WERI-Rb-1 (cell line): ENCODE results near the gene RALY.

Experiments used
- DNase-seq: peaks from one replicate; pipeline ENCODE4 v3.0.0-alpha.2; 2020
- H3K27ac ChIP-seq: fragments of 250-450 bp; sonication (Bioruptor Pico); 2 replicates; pipeline ENCODE4 v1.5.1; 2020; ENCODE audit warnings: mild to moderate bottlenecking, moderate library complexity
- H3K27me3 ChIP-seq: fragments of 250-450 bp; sonication (Bioruptor Pico); 2 replicates; pipeline ENCODE4 v1.5.1; 2021; ENCODE audit warnings: mild to moderate bottlenecking, low read depth, moderate library complexity; ENCODE audit not compliant: insufficient read depth, severe bottlenecking
- H3K36me3 ChIP-seq: fragments of 250-450 bp; sonication (Bioruptor Pico); 2 replicates; pipeline ENCODE4 v1.5.1; 2020; ENCODE audit warnings: mild to moderate bottlenecking, moderate library complexity
- H3K4me3 ChIP-seq: 2 replicates; pipeline ENCODE4 v1.5.1; 2011; ENCODE audit warnings: low read depth, mild to moderate bottlenecking, control low read depth, low read length
- H3K9me3 ChIP-seq: fragments of 250-450 bp; sonication (Bioruptor Pico); 2 replicates; pipeline ENCODE4 v1.5.1; 2021; ENCODE audit warnings: mild to moderate bottlenecking, moderate library complexity; ENCODE audit not compliant: severe bottlenecking
- TF ChIP-seq, protein P1 (sequence below): IDR thresholded peaks from 2 replicates; pipeline ENCODE4 v1.5.1; 2011; ENCODE audit warnings: low read depth, mild to moderate bottlenecking, control low read depth, inconsistent platforms, low read length

RALY gene

DNA sequence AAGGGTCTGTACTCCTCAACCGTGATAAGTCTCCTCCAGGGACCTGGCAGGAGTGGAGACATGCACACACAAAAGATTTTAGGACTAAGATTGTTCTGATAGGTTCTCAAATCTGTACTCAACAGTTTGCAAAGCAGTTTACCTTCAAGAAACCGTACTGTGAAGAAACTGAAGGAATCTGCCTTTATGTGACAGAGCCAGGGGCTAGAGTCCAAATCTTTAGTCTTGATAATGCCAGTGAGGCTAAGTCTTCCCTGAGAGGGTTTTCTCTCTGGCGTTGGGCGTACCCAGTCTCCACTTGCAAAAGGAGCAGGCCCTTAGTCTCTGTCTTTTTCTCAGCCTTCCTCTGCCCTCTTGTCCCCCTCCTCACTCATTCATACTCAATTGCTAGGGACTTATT is 47.5 kb downstream of the RALY start:
- Histone ChIP-seq H3K36me3 (peaks cover 9% of the 10 kb centered on the region), H3K4me3 (no peak overlapping the region), H3K9me3 (no peaks in the 10 kb centered on the region), H3K27ac (no peak overlapping the region), H3K27me3 (no peaks in the 10 kb centered on the region)
- TF ChIP-seq, protein P1, sequence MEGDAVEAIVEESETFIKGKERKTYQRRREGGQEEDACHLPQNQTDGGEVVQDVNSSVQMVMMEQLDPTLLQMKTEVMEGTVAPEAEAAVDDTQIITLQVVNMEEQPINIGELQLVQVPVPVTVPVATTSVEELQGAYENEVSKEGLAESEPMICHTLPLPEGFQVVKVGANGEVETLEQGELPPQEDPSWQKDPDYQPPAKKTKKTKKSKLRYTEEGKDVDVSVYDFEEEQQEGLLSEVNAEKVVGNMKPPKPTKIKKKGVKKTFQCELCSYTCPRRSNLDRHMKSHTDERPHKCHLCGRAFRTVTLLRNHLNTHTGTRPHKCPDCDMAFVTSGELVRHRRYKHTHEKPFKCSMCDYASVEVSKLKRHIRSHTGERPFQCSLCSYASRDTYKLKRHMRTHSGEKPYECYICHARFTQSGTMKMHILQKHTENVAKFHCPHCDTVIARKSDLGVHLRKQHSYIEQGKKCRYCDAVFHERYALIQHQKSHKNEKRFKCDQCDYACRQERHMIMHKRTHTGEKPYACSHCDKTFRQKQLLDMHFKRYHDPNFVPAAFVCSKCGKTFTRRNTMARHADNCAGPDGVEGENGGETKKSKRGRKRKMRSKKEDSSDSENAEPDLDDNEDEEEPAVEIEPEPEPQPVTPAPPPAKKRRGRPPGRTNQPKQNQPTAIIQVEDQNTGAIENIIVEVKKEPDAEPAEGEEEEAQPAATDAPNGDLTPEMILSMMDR: no peak
- DNase-seq: no peak

DNA sequence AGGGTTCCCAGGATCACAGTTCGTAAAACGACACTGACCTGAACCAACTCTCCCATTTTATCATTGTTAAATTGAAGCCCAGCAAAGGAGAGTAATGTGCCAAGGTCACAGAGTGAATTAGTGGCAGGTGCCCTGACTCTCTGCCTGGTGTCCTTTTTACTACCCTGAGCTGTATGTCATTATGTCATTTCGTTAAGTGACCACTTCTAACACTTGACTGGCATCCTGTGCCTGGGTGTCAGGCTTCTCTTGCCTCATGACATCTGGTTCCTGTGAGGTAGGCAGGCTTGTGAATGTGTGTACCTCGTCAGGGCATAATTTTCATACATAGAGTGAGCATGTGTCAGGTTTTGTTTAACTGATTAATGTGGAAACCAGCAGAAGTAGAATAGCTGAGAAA is 48.6 kb downstream of the RALY start:
- no peaks in the 10 kb centered on the region for H3K9me3 ChIP-seq
- DNase-seq: no peak
- TF ChIP-seq, protein P1: no peak
- H3K27ac ChIP-seq: peak overlapping the region; percentile 7; the same call in 1 of the 2 replicates
- H3K4me3 ChIP-seq: no peak overlapping the region
- H3K27me3 ChIP-seq: no peaks in the 10 kb centered on the region
- H3K36me3 ChIP-seq: peaks cover 9% of the 10 kb centered on the region

- Histone ChIP-seq H3K27ac (no peak overlapping the region; the same call in 1 of the 2 replicates), H3K27me3 (no peaks in the 10 kb centered on the region), H3K4me3 (no peak overlapping the region), H3K9me3 (no peaks in the 10 kb centered on the region), H3K36me3 (peaks cover 9% of the 10 kb centered on the region)
- DNase-seq: peak; percentile 52
- TF ChIP-seq, protein P1: no peak
Observed at GRCh38 chr20:34043025-34043424, 49.3 kb downstream of the RALY start.

DNA sequence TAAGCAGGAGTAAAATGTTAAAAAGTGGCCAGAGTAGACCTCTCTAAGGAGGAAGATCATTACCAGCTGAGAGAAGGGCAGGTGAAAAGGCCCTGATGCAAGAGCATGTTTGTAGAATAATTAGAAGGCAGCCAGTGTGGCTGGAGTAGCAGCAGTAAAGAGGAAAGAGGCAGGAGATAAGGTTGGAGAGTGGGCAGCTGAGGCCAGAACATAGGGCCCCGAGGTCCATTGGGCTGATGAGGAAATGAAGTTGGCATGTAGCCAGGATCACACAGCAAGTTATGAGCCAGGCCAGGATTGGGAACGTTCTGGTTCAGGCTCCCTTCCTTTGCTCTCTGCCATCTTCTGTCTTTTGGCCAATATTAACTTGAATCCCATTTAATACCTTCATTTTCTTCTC is 51.6 kb downstream of the RALY start:
- H3K36me3 ChIP-seq: peaks cover 9% of the 10 kb centered on the region
- H3K27me3 ChIP-seq: no peaks in the 10 kb centered on the region
- TF ChIP-seq, protein P1: no peak
- no peak for DNase-seq
- H3K9me3 ChIP-seq: no peaks in the 10 kb centered on the region
- no peak overlapping the region for H3K27ac ChIP-seq
- no peak overlapping the region for H3K4me3 ChIP-seq

GRCh38 chr20:34045930-34046725 is 52.4 kb downstream of the RALY start:
- Histone ChIP-seq H3K27me3 (no peaks in the 10 kb centered on the region), H3K27ac (no peak overlapping the region), H3K4me3 (no peak overlapping the region), H3K9me3 (no peaks in the 10 kb centered on the region), H3K36me3 (peaks cover 9% of the 10 kb centered on the region)
- TF ChIP-seq, protein P1: no peak
- no peak for DNase-seq
